ENCODE data around the gene SETD3.
A peak's percentile ranks its signal among the peaks of the same experiment; 100 is the strongest.

The SETD3 gene

GRCh38 chr14:99481745-99482099 is 1.1 kb upstream of the SETD3 start:
- peak; percentile 29 for DNase-seq

GRCh38 chr14:99480917-99481744 is 472 bp upstream of the SETD3 start, which contains the start of gene CCNK:
Gene CCNK (plus strand): TSS chr14:99481409. CDS start chr14:99492678, 11,269 bp downstream.
- peak; percentile 100 for DNase-seq

DNA sequence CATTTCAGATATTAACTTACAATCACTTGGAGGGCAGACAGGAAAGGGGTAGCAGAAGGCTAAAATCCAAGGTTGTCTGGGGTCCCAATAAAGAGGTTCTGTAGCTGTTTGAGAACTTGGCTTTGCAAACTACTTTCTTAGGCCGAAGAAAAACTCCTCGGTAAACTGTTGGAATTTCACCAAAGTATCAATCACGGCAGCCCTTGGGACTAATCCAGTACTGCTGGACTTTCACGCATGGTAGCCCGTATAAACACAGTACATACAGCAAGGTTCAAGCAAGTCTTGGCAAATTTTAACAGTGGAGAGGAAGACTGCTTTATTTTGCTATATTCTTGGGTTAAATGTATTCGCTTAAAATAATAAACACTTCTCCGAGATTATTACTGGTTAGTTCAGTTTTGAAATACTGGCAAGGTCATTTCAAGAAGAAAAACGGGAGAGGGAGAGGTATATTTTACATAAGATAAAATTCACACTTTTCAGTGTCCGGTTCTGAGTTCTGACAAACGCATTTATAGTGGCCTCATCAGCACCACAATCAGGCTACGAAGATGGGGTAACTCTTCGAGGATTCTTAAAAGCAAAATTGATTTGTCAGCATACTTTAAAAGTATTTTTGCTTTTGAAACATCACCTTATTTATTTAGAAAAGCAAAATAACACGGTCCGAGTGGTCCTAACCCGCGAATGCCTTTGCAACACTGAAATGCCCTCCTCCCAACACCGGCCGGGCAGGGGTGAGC is 1.3 kb downstream of the SETD3 start:
- no peak for DNase-seq

DNA sequence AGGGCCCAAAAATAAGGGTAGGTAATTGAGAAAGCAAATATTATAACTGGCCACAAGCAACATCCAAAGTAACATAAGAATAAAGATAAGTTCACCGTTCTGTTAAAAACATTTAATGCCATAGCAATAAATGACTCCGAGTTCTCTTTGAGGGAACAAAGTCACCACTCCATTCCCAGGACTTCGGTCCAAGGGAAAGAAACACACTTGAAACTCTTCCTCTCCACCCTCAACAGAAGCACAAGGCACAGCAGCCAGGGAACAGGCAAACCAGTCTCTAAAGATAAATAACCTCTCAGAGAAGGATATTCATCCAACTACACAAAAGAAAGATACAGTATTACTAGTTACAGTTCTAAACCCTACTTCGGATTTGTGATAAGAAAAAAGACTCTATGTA is 2.5 kb downstream of the SETD3 start:
- DNase-seq: no peak

DNA sequence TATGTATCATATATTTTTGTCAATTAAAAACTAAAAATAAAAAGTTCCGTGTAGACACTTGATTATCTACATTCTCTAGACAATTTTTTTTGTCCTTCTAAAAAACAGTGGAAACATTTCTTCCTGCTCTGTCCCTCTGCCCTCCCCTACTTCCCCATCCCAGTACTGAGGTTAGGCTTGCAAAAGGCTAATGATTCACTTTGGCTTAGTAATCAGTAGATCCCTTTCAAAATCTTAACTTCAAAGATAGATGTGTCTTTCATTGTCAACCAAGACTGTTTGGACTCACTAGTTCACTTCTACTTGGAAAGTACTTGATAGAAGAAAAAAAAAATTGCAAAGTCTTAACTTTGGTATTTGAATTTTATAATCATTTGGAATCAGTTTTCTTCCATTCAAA is 3.8 kb downstream of the SETD3 start:
- DNase-seq: no peak

DNA sequence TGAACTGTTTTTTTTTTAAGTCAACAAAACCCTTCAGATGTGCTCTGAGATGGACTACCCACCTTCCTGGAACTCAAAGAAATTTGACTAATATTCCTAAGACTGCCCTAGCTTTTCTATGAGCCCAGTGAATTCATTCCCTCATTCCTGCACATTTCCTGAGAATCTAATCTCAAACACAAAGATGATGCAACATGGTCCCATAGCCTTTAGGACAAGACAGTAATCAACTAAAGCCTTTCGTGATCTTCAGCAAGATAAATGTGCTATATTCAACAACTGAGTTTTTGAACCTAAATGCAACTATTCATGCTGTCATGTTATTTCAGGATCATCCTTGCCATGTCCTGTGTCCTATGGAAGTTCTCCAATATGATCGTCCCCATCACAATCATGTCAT is 5.0 kb downstream of the SETD3 start:
- no peak for DNase-seq

DNA sequence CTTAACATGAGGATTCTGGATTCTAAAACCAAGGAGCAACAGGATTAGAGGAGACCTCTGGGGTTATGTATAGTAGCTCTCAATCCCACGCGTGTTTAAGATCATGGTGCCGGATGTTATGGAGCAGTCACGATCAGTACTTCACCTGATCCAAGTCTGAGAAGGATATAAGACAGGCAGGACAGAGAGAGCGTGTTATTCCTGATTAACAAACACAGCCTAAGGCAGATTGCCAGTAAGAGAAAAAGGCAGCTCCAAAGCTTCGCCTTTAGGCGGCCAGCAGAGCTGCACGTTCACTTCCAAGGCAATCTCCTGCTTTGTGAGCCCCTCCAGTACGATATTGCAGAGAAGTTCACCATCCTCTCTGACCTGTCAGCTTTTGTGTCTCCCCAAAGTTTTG is 5.5 kb downstream of the SETD3 start:
- no peak for DNase-seq

DNA sequence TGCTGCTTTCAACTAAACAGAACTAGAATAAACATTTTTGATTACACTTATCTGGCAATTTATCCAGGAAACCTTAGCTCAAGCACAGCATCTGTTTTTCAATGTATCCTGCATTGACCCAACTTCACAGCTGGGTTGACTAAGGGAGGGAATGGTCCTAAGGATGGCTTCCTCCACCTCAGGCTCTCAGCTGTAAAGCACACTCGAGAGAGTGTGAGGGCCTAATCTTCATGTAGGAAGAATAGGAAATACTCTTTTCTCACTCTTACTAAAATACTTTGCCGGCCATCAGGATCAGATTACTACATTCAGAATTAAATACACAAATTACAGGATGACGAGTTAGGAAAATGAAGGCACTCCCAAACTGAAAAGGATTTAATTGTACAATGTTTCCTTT is 7.2 kb downstream of the SETD3 start:
- DNase-seq: no peak

DNA sequence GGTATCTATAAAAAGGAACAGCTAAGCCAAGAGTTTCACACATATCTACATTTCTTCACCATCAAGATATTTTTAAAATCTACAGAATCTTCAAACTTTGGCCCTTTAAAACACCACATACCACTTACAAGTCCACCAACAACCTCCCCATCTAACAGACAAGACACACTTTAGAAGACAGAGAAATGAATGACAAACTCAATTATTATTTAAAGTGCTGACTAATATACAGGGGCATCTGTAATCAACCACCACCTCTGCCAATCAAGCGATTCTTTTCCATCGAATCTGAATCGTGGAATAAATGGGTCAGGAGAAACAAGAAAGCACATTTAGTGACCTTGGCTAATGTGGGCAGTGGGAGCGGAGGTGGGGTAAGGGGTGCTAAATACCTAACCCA is 7.7 kb downstream of the SETD3 start:
- DNase-seq: no peak

GRCh38 chr14:99471731-99472130 is 8.9 kb downstream of the SETD3 start:
- no peak for DNase-seq

DNA sequence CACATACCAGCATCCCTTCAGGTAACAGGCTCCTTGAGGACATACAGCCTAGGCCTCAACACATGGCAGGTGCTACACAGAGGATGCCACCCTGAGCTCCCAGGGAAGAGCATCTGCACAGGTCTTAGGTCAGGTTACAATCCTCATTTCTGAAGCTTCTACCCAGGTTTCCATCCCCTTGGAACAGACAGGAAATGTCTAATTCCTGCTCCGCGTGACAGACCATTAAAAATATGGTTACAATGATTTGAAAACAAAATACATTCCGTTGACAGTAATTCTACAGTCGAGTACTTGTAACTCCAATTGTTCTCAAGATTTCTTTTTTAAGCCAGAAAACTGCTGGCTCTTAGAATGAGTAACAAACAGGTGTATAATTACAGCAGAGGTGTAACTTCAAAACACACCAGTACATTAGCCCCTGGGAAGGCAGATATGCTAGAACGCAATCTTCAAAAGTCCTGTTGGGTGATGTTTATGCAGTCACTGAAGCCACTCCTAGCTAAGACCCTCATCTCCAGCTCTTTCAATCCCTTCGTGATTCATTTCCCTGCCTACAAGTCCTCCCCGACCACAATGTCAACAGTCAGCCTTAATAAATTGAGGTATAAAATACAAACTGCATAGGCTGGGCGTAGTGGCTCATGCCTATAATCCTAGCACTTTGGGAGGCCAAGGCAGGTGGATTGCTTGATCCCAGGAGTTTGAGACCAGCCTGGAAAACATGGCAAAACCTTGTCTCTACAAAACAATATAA is 11.6 kb downstream of the SETD3 start:
- no peak for DNase-seq

- no peak for DNase-seq
These were observed 12.6 kb downstream of the SETD3 start for GRCh38 chr14:99468081-99468480.

DNA sequence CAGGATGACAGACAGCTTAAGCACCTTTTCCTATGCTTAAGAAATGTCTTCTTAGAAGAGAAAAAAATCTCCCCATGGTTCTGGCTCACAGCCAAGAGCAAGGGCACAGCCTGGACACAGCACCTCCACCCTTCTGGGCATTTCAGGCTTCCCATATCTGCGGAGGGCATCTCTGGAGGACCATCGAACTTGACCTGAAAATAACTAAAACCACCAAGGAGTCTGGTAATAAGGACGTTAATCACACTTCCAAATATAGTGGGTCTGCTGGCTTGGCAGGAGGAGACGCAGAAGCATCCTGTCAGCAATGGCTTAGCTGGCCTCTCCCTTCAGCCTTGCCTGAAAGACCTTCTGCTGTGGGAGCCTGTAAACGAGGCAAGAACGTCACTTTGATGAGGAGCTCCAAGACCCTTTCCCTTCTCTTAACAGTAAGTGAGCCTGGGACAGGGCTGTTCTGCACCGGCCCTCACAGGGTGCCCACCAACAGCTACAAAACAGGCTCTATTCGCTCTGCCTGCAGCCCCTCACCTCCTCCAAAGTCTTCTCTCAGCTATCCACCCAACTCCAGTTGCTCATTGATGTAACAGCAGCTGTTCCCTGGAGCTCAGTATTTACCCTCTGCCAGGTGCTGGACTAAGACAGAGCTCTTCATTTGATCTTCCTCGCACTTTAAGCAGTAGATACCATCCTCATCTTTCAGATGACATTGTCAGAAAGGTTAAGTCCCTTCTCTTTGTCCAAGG is 13.2 kb downstream of the SETD3 start:
- DNase-seq: no peak

- no peak for DNase-seq
These were observed 13.9 kb downstream of the SETD3 start for GRCh38 chr14:99466758-99467157.

DNA sequence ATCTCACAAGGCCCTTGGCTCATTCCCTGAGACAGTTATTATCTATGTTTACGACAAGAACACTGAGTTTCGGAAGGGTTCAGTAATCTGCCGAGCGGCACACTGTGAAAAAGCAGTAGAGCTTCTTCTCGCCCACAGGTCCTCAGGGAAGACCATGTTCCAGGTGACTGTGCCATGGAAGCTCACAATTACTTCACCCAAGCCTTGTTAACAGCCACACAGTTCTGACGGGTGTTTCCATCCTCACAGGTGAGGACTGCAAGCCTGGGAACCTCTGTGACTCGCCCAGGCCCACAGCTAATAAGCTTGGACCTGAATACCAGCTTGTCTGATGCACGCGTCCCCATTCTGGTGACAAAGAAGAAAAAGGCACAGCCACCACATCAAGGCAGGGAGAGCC is 15.4 kb downstream of the SETD3 start:
- DNase-seq: no peak

- no peak for DNase-seq
These were observed 16.7 kb downstream of the SETD3 start for GRCh38 chr14:99463974-99464373.

DNA sequence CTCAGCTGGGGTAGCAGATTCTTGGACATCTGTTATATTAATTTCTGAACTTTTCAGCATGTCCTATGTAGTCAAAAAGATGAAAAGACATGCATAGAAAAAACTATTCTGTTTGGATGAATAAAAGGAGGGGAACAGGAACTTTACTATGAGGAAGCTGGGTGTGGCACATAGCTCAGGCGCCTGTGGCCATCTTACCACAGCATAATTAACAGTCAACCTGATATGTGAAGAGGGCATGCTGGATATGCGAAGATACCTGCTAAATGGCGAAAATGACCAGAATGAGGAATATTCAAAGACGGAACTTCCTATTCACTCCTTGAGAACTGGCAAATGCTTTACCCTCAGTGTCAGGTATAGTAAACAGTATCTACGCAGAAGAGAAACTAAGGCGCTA is 18.4 kb downstream of the SETD3 start:
- no peak for DNase-seq

DNA sequence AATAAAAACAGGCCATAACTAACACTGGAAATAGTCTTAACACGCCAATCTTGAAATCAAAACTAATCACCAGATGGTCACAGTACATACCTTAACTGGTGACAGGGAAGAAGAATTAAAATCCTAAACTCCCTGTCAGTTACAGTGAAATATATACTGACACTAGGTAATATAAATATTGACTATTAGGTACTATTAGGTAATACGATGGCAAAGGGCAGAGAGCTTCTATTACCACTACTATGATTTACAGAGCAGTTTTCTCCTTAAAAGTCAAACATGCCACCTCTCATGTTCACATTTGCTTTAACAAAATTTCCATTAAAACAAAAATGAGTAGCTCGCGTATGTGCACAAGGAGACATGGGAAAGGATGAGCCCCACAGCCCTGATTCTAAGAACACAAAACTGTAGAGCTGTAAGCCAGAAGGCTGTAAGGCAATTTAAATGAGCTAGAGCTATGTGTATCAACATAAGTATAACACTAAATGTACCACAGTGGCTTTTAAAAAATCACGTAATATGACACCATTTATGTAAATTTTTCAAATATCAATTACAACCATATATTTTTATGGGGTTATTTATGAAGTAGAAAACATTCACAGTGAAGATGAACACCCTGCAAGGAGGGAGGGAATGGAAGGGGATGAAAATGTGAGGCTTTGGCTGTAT is 19.1 kb downstream of the SETD3 start:
- DNase-seq: no peak

DNA sequence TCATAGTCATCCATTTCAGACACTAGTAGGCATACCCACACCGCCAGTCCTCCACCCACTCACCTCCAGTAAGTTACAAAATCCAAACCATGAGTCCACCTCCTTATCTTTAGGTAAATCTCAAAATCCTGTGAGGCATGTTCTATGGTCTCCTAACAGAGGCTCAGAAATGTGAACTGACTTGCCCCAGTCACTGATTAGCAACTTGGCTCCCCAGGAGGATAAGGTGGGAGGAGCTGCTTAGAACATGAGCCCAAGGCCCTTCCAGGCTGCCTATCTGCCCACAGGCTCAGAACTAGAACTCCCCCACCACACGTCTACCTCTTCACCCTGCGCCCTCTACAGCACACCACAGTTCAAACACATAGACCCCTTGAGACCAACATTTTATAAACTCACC is 19.9 kb downstream of the SETD3 start:
- no peak for DNase-seq

- DNase-seq: no peak
These were observed 21.1 kb downstream of the SETD3 start for GRCh38 chr14:99459481-99460100.

DNA sequence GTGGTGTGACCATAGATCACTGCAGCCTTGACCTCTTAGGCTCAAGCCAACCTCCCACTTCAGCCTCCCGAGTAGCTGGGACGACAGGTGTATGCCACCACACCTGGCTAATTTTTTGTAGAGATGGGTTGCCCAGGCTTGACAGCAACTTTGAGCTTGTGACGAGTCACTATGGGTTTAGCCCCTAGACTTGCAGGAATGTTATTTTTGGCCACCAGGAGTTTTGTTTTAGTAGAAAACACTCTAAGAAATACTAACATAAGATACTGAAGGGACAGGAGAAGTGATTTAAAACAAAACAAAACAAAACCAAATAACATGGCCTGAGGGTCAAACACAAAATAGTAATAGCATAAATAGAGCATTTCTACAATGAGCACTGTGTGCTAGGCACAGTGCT is 26.4 kb downstream of the SETD3 start:
- DNase-seq: no peak

DNA sequence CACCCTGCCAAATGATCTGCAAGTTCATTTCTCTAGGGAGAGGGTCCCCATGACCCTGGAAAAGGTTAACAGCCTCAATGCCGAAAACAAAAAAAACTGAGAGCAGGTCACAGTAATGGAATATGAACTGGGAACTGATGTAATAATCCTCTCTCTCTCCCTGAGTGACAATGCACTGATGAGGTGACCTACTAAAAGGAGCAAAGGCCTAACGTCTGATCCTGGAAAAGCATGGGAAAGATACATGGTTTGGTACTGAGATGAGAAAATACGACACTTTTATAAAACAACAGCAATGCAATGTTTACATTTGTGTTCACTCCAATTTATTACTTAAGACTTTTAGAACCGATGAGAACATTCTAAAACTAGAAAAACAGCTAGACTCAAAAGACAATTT is 27.7 kb downstream of the SETD3 start:
- DNase-seq: no peak

Measured in activated CD4-positive, alpha-beta T cell treated with anti-CD3 and anti-CD28 coated beads, Interleukin-10, Interleukin-2, amounts not matched to agents 100 ng/mL and 50 ng/mL, durations not matched to agents 16 hours and 8 hours (primary cell).